Right atrium auricular region (tissue), 2 donors: Measurements from ENCODE around the gene ATP5F1C. TPM values are rescaled to one million over a fixed set of nuclear protein-coding genes. Genes with fewer than 3 reads are reported as not detected.
"Not testable (repeated sequence)": the region's sequence is repeated elsewhere in the genome, so short reads cannot be mapped to it uniquely, and the experiment has no call there.

ENCODE experiments used
- DNase-seq: peaks from one replicate; pipeline ENCODE4 v3.0.0-alpha.2; 2019; ENCODE audit warnings: low spot score
- H3K27ac ChIP-seq, 2 donors: fragments of 200-600 bp; sonication (generic); 1 replicate in 1 of 2; 2 replicates in 1 of 2; pipeline ENCODE4 v1.5.1; 2016 to 2019
- H3K27me3 ChIP-seq, 2 donors: fragments of 200-600 bp; sonication (generic); one replicate each; pipeline versions ENCODE4 v1.5.1 to v1.6.0; 2017 to 2019
- H3K36me3 ChIP-seq: fragments of 200-600 bp; sonication (generic); one replicate; pipeline ENCODE4 v1.5.1; 2016
- H3K4me1 ChIP-seq, 2 donors: fragments of 200-600 bp; sonication (generic); one replicate each; pipeline versions ENCODE4 v1.5.1 to v1.6.0; 2017 to 2019
- H3K4me3 ChIP-seq, 2 donors: fragments of 200-600 bp; sonication (generic); 1 replicate in 1 of 2; 2 replicates in 1 of 2; pipeline ENCODE4 v1.5.1; 2017 to 2019; ENCODE audit warnings: mild to moderate bottlenecking in 1 of 2, moderate library complexity in 1 of 2
- H3K9me3 ChIP-seq, 2 donors: fragments of 200-600 bp; sonication (generic); one replicate each; pipeline ENCODE4 v1.5.1; 2019
- CTCF ChIP-seq, 2 donors: fragments of 200-600 bp; sonication (generic); IDR thresholded peaks; one replicate each; pipeline ENCODE4 v1.5.1; 2019; ENCODE audit warnings: antibody characterized with exemption in 2 of 2
- total RNA-seq, 2 donors: library from RNA; depleted of rRNA; stranded (reverse); fragments of >200 nt; gene quantifications; one replicate each; pipeline ENCODE4 v1.1.0, GENCODE V29; 2016

The ATP5F1C gene
- total RNA-seq, 2 donors from 2014 or later = 478 to 891 TPM

DNA sequence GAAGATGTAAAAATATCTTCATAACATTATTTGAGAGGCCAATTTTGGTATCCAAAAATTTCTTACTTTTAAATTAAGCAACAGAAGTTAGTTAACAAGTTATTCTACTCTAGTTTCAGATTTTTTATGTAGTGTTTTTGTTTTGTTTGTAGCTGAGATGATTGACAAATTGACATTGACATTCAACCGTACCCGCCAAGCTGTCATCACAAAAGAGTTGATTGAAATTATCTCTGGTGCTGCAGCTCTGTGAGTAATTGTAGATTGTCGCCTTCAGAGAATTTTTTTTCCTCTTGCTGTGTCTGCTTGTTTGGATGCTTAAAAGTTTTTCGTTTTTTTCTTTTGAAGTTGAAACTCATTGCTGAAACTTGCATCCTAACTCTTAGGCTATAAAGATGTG lies 14.6 kb downstream of the ATP5F1C start:
- Histone ChIP-seq H3K27ac (no peak overlapping the region), H3K4me3 (no peak overlapping the region), H3K4me1 (peaks cover 0 to 19% of the 10 kb centered on the region in 2 donors), H3K36me3 (peaks cover 100% of the 10 kb centered on the region), H3K9me3 (no peaks in the 10 kb centered on the region), H3K27me3 (no peaks in the 10 kb centered on the region)
- TF ChIP-seq CTCF (IDR thresholded peaks at IDR 0.05) = no peak
- DNase-seq = no peak

DNA sequence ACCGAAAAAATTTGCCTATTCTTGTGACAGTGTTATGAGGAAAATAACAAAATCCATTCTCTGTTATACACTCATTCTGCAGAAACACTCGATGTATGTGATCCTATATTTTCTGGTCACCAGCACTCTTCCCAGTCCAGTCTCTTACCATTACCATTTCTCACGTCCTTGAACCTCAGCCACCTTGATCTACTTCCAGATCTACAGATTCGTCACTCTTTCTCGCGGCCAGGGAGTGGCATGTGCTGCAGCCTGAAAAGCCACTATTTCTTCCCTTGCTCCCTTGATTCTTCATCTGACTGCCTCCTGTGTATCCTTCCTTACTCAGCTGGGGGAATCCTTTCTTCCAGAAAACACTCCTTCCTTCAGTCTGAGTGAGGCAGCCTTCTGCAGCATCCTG lies 16.2 kb downstream of the ATP5F1C start:
- Histone ChIP-seq H3K27ac (no peak overlapping the region), H3K27me3 (no peaks in the 10 kb centered on the region), H3K4me3 (no peak overlapping the region), H3K36me3 (peaks cover 96% of the 10 kb centered on the region), H3K4me1 (peaks cover 0 to 11% of the 10 kb centered on the region in 2 donors), H3K9me3 (no peaks in the 10 kb centered on the region)
- TF ChIP-seq CTCF (IDR thresholded peaks at IDR 0.05) = no peak
- no peak for DNase-seq

- Histone ChIP-seq H3K36me3 (peaks cover 91% of the 10 kb centered on the region), H3K9me3 (no peaks in the 10 kb centered on the region), H3K27ac (no peak overlapping the region), H3K27me3 (no peaks in the 10 kb centered on the region), H3K4me1 (peaks cover 0 to 11% of the 10 kb centered on the region in 2 donors), H3K4me3 (no peak overlapping the region)
- TF ChIP-seq CTCF (IDR thresholded peaks at IDR 0.05) = no peak
- DNase-seq = no peak
Measured at GRCh38 chr10:7804741-7805140, 16.8 kb downstream of the ATP5F1C start.

DNA sequence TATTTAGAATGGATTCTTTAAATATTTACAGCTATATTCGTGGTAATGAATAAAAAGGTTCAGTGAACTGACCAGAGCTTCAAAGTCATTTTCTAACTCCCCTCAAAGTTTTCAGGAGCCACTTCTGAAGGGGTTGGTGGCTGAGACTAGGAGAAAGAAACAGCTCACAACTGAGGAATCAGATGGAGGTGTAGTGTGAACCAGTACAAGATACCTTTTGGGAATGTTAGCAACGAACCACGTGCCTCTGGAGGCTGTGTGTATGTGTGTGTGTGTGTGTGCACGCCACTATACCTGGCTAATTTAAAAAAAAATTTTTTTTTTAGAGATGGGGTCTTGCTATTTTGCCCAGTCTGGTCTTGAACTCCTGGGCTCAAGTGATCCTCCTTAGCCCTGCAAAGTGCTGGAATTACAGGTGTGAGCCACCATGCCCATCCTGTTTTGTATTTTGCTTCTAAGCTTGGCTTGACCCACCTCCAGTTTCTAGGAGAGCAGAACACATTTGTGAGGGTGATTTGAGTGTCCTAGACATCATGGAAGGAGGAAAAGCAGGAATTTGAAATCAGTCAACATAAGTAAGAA lies 20.8 kb downstream of the ATP5F1C start:
- Histone ChIP-seq H3K27me3 (no peaks in the 10 kb centered on the region), H3K9me3 (no peaks in the 10 kb centered on the region), H3K36me3 (peaks cover 51% of the 10 kb centered on the region), H3K4me3 (no peak overlapping the region), H3K4me1 (peaks cover 0 to 11% of the 10 kb centered on the region in 2 donors), H3K27ac (no peak overlapping the region)
- no peak for DNase-seq
- TF ChIP-seq CTCF (IDR thresholded peaks at IDR 0.05) = no peak

GRCh38 chr10:7810443-7810842 lies 22.5 kb downstream of the ATP5F1C start:
- Histone ChIP-seq H3K9me3 (no peaks in the 10 kb centered on the region), H3K4me3 (no peak overlapping the region), H3K27ac (no peak overlapping the region), H3K36me3 (peaks cover 34% of the 10 kb centered on the region), H3K27me3 (no peaks in the 10 kb centered on the region), H3K4me1 (no peaks in the 10 kb centered on the region)
- no peak for TF ChIP-seq CTCF (IDR thresholded peaks at IDR 0.05)
- no peak for DNase-seq

- H3K4me3 ChIP-seq = no peak overlapping the region
- no peaks in the 10 kb centered on the region for H3K27me3 ChIP-seq
- TF ChIP-seq CTCF (IDR thresholded peaks at IDR 0.05) = no peak
- H3K4me1 ChIP-seq = no peaks in the 10 kb centered on the region
- no peak overlapping the region for H3K27ac ChIP-seq
- H3K9me3 ChIP-seq = no peaks in the 10 kb centered on the region
- H3K36me3 ChIP-seq = peaks cover 28% of the 10 kb centered on the region
- DNase-seq = no peak
Measured at GRCh38 chr10:7811000-7811399, 23.0 kb downstream of the ATP5F1C start.

- not testable (repeated sequence) for DNase-seq, H3K27me3 ChIP-seq, H3K4me3 ChIP-seq, H3K27ac ChIP-seq, H3K9me3 ChIP-seq, H3K4me1 ChIP-seq
- H3K36me3 ChIP-seq = peaks cover 21% of the 10 kb centered on the region
Measured at GRCh38 chr10:7811743-7812142, 23.8 kb downstream of the ATP5F1C start.
